ENCODE results near the gene PRAMEF1. TPM values are rescaled to one million over a fixed set of nuclear protein-coding genes. Genes with fewer than 3 reads are reported as not detected.
"Not testable (repeated sequence)": the region's sequence is repeated elsewhere in the genome, so short reads cannot be mapped to it uniquely, and the experiment has no call there.

The PRAMEF1 gene, protein sequence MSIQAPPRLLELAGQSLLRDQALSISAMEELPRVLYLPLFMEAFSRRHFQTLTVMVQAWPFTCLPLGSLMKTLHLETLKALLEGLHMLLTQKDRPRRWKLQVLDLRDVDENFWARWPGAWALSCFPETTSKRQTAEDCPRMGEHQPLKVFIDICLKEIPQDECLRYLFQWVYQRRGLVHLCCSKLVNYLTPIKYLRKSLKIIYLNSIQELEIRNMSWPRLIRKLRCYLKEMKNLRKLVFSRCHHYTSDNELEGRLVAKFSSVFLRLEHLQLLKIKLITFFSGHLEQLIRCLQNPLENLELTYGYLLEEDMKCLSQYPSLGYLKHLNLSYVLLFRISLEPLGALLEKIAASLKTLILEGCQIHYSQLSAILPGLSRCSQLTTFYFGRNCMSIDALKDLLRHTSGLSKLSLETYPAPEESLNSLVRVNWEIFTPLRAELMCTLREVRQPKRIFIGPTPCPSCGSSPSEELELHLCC
- total RNA-seq = not detected in 2 replicates

DNA sequence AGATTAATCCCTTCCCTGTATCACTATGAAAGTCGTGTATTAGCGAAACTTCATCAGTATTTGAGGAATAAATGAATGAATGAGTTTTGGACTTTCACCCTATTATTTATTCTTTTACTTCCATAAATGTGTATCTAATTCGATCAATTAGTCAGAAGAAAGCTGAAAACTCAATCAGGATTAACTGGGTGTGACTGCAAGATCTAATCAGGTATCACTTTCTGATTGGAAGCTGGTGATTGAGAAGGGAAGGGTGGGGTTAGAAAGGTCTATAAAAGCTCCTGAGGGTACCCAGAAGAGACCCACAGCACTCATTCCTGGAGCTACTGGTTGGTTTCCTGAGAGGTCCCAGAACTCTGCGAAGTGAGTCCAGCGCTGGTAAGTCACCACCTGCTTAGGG, at the start of gene PRAMEF1:
Gene PRAMEF1 (plus strand): TSS at position 301 of the 400 bp plus-strand sequence. CDS start 1,831 bp downstream, outside the sequence.
- not testable (repeated sequence) for H3K4me3 ChIP-seq (ENCODE audit: low read depth, low read length); DNase-seq (ENCODE audit: low read depth)

DNA sequence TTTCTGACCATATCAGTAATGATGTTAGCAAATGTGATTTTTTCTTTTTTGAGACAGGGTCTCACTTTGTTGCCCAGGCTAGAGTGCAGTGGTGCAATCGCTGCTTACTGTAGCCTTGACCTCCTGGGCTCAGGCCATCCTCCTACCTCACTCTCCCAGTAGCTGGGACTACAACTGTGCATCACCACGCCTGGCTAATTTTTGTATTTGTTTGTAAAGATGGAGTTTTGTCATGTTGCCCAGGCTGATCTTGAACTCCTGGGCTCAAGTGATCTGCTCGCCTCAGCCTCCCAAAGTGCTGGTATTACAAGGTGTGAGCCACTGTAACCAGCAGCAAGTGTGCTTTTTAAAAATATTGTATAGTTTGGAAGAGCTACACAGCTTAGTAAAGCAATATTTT, 49.3 kb upstream of the PRAMEF1 start:
- H3K4me3 ChIP-seq (ENCODE audit: low read depth, low read length) = no peak overlapping the region
- DNase-seq (ENCODE audit: low read depth) = no peak
- TF ChIP-seq, protein P1, sequence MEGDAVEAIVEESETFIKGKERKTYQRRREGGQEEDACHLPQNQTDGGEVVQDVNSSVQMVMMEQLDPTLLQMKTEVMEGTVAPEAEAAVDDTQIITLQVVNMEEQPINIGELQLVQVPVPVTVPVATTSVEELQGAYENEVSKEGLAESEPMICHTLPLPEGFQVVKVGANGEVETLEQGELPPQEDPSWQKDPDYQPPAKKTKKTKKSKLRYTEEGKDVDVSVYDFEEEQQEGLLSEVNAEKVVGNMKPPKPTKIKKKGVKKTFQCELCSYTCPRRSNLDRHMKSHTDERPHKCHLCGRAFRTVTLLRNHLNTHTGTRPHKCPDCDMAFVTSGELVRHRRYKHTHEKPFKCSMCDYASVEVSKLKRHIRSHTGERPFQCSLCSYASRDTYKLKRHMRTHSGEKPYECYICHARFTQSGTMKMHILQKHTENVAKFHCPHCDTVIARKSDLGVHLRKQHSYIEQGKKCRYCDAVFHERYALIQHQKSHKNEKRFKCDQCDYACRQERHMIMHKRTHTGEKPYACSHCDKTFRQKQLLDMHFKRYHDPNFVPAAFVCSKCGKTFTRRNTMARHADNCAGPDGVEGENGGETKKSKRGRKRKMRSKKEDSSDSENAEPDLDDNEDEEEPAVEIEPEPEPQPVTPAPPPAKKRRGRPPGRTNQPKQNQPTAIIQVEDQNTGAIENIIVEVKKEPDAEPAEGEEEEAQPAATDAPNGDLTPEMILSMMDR (conservative IDR thresholded peaks at IDR 0.05; ENCODE audit: low read depth, low read length) = no peak

DNA sequence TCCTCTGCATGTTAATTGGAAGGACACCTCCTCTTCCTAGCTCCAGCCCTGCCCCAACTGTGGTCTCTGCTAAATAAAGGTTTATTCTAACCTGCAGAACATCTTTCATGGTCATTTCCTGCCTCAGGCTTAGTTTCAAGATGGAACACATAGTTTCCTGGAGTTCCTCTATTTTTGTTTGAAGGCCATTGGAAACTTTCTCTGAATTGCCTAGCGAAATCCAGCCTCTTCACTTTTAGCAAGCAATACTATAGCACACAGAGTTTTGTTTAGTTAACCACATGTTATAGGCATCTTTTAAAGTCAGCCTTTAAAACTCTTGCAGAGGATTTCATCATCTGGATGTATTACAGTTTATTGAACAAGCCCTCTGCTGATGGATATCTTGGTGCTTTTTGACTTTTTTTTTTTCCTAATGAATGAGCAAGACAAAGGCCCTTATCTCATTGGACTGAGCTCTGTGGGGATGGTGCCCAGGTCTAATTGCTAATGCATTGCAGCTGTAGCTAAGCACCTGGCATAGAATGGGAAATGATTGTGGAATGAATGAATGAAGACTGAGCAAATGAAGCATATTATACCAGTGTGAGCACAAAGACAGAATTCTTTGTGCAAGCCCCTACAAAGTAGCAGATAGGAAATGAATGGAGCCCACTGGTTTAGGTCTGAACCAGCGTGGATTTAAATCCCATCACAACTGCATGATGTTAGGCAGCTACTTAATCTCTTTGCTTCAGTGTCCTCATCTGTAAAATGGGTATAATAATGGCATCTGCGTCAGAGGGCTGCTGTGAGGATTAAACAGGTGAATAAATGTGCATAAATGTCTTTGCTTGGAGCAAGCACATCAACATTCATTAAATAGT, 45.8 kb upstream of the PRAMEF1 start:
- no peak for DNase-seq (ENCODE audit: low read depth)
- TF ChIP-seq, protein P1 (conservative IDR thresholded peaks at IDR 0.05; ENCODE audit: low read depth, low read length) = no peak
- no peak overlapping the region for H3K4me3 ChIP-seq (ENCODE audit: low read depth, low read length)

DNA sequence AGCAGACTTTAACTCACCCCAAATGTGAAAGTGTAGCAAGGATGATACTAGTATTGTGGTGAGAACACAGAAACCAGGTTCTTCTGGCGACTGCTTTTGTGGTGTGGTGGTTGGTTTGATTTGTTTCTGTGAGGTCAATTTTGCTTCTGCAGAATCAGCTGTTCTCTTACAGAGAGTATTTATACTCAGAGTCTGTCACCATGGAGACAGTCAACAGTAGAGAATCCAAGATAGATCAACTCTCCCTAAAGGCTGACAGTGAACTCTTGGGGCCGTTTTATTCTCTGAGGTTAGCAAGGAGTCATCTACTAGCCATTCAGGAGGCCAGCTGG, 45.2 kb upstream of the PRAMEF1 start, which contains the start of gene CFAP107:
Gene CFAP107 (plus strand): TSS at position 209 of the 332 bp plus-strand sequence. CDS start 231 bp downstream, outside the sequence.
- no peak within 1 kb of the TSS for H3K4me3 ChIP-seq (ENCODE audit: low read depth, low read length)
- TF ChIP-seq, protein P1 (conservative IDR thresholded peaks at IDR 0.05; ENCODE audit: low read depth, low read length) = no peak
- DNase-seq (ENCODE audit: low read depth) = no peak

DNA sequence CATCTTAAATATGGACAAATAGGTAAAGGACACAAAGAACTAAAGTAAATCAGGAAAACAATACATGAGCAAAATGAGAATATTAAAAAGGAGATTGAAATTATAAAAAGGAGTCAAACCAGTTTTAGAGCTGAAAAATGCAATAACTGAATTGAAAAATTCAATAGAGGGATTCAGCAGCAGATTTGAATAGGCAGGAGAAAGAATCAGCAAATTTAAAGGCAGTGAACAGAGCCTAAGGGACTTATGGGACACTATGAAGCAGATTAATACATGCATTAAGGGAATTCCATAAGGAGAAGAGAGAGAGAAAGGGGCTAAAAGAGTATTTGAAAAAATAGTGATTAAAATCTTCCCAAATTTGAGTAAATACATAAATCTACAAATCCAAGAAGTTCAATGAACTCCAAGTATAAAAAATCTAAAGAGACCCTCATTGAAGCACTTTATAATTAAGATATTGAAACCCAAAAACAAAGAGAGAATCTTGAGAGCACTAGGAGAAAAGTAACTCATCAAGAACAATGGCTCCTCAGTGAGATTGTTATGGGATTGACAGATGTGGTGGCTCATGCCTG, 42.3 kb upstream of the PRAMEF1 start:
- no peak overlapping the region for H3K4me3 ChIP-seq (ENCODE audit: low read depth, low read length)
- no peak for DNase-seq (ENCODE audit: low read depth)
- TF ChIP-seq, protein P1 (conservative IDR thresholded peaks at IDR 0.05; ENCODE audit: low read depth, low read length) = no peak

DNA sequence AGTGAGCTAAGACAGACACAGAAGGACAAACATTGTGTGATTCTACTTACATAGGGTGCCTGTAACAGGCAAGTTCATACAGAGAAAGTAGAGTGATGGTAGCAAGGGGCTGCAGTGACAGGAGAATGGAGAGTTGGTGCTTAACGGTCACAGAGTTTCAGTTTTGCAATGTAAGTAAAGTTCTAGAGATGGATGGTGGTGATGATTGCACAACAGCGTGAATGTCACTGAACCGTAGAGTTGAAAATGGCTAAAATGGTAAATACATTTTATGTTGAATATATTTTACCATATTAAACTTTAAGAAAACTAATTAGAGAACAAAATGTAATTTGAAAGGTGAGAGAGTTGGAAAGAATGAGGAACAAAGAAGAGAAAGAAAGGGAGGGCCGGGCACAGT, 36.5 kb upstream of the PRAMEF1 start:
- DNase-seq (ENCODE audit: low read depth) = no peak
- TF ChIP-seq, protein P1 (conservative IDR thresholded peaks at IDR 0.05; ENCODE audit: low read depth, low read length) = no peak
- no peak overlapping the region for H3K4me3 ChIP-seq (ENCODE audit: low read depth, low read length)

DNA sequence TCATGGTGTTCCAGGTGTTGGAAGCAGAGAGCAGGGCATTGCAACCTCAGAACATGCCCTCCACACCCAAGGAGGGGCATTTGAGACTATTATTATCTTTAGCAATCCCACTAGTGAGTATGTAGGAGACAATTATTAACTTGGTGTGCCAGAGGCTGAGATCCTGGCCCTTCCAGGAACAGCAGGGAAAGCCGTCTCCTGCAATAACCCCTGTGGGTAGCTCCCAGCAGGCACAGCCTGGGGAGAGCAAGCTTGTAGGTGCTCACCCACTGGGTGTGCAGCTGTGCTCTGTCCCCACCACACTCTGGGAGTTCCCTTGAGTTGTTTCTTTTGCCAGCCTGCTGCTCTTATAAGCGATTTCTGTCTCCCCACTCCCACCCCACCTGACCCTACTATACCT, 34.9 kb upstream of the PRAMEF1 start:
- DNase-seq (ENCODE audit: low read depth) = no peak
- H3K4me3 ChIP-seq (ENCODE audit: low read depth, low read length) = no peak overlapping the region
- TF ChIP-seq, protein P1 (conservative IDR thresholded peaks at IDR 0.05; ENCODE audit: low read depth, low read length) = no peak
